Measurements from ENCODE around the gene ZNF423. TPM values are rescaled to one million over a fixed set of nuclear protein-coding genes. Genes with fewer than 3 reads are reported as not detected.

The ZNF423 gene
- total and polyA plus RNA-seq, 2 experiments from 2014 or later = 14.9 to 41.8 TPM

- H3K9me2 ChIP-seq (ENCODE audit: insufficient read depth) = no peaks in the 10 kb centered on the region
- ATAC-seq (no peak), DNase-seq (ENCODE audit: low spot score) (no peak)
- Mint-ChIP-seq H3K9me3 (no peaks in the 10 kb centered on the region), H3K27me3 (ENCODE audit: insufficient read depth, low read depth, poor library complexity) (peaks cover 4% of the 10 kb centered on the region), H3K27ac (peak overlapping the region; percentile 88; the same call in 1 of the 2 replicates), H3K36me3 (ENCODE audit: low read depth) (peaks cover 7% of the 10 kb centered on the region; the same call in 1 of the 3 replicates), H3K4me1 (peaks cover 38% of the 10 kb centered on the region), H3K4me3 (no peak overlapping the region)
- no peaks in the 10 kb centered on the region for H3F3A ChIP-seq (replicated peaks; ENCODE audit: low read depth)
- H3K36me3 ChIP-seq (ENCODE audit: insufficient read depth) = no peaks in the 10 kb centered on the region
- no peaks in the 10 kb centered on the region for H3K79me2 ChIP-seq (replicated peaks; ENCODE audit: insufficient read depth)
- H3K27ac ChIP-seq (ENCODE audit: low read depth) = peak overlapping the region; percentile 23; the same call in 1 of the 2 replicates
- H3K4me1 ChIP-seq (ENCODE audit: insufficient read depth) = peaks cover 19% of the 10 kb centered on the region
- H3K27me3 ChIP-seq (ENCODE audit: insufficient read depth) = no peaks in the 10 kb centered on the region
- H2AFZ ChIP-seq = no peak overlapping the region
- TF ChIP-seq ZNF462 (CRISPR knock-in tag; IDR thresholded peaks at IDR 0.05) (no peak), EZH2phosphoT487 (IDR thresholded peaks at IDR 0.05; ENCODE audit: unreplicated experiment) (no peak), REST (IDR thresholded peaks at IDR 0.05; ENCODE audit: unreplicated experiment) (no peak), POLR2AphosphoS5 (IDR thresholded peaks at IDR 0.05; ENCODE audit: low read depth) (no peak)
- H4K20me1 ChIP-seq (replicated peaks; ENCODE audit: insufficient read depth) = no peaks in the 10 kb centered on the region
- no peak overlapping the region for H3K4me3 ChIP-seq
- H3K4me2 ChIP-seq = no peak overlapping the region
Measured at GRCh38 chr16:49578018-49578417, 277.9 kb downstream of the ZNF423 start.
